AG04449 (cell line): ENCODE results near the gene CCDC116.
"Not testable (repeated sequence)": the region's sequence is repeated elsewhere in the genome, so short reads cannot be mapped to it uniquely, and the experiment has no call there.

ENCODE experiments used
- CTCF ChIA-PET: fragments of 350-600 bp; formaldehyde crosslinking; extraction: SDS; loops from one replicate; lab custom pipeline; 2021; ENCODE audit warnings: antibody characterized with exemption; lab: Yijun Ruan, JAX
- POLR2A ChIA-PET: fragments of 400-600, 350-600 bp; formaldehyde crosslinking; extraction: SDS; loops from one replicate; lab custom pipeline; 2020; ENCODE audit warnings: antibody characterized with exemption, inconsistent platforms; lab: Yijun Ruan, JAX
- DNase-seq: peaks from one replicate; pipeline ENCODE4 v3.0.0-alpha.2; 2010; ENCODE audit warnings: low read depth, low spot score
- H3K4me3 ChIP-seq: 2 replicates; pipeline ENCODE4 v1.5.1; 2011; ENCODE audit warnings: low read depth, mild to moderate bottlenecking, control low read depth, low read length
- TF ChIP-seq, protein P1 (sequence below): IDR thresholded peaks from one replicate; pipeline ENCODE4 v1.5.1; 2011; ENCODE audit warnings: mild to moderate bottlenecking, moderate library complexity, low read length, control low read depth, inconsistent platforms; ENCODE audit not compliant: insufficient read depth; ENCODE audit errors: missing control alignments

The CCDC116 gene

DNA sequence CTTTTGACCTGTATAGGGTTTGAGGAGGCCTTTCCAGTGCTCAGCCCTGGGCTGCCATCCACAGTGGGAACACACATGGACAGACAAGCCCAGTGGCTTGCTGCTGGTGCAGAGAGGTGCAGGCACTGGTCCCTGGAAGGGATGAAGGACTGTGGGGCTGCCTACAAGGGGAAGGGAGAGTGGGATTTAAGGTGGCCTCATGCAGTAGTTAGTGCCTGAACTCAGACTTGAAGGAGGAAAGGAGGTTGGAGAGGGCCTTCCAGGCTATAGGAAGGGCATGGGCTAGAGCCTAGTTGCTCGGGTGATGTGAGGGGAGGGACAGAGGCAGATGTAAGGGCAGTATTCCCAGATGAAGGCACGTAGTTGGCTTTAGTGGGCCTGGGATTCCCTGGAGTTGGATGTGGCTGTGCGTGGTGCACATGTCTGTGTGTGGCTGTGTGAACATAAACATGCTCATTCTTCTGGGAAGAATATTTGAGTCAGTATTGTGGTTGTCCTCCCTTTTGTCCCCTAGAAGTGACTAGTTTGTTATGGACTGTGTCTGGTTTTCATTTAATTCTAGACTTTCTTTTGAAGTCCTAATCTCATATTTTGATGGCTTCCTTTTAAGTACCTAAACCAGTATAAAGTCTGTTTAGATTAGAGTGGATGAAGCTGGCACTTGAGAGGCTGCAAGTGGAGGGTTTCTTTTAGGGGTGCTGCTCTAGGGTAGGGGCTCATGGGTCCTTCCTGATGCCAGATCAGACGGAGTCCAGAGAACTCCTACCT, 21.2 kb upstream of the CCDC116 start:
- TF ChIP-seq, protein P1, sequence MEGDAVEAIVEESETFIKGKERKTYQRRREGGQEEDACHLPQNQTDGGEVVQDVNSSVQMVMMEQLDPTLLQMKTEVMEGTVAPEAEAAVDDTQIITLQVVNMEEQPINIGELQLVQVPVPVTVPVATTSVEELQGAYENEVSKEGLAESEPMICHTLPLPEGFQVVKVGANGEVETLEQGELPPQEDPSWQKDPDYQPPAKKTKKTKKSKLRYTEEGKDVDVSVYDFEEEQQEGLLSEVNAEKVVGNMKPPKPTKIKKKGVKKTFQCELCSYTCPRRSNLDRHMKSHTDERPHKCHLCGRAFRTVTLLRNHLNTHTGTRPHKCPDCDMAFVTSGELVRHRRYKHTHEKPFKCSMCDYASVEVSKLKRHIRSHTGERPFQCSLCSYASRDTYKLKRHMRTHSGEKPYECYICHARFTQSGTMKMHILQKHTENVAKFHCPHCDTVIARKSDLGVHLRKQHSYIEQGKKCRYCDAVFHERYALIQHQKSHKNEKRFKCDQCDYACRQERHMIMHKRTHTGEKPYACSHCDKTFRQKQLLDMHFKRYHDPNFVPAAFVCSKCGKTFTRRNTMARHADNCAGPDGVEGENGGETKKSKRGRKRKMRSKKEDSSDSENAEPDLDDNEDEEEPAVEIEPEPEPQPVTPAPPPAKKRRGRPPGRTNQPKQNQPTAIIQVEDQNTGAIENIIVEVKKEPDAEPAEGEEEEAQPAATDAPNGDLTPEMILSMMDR = no peak
- DNase-seq = no peak
- CTCF ChIA-PET = interaction anchor here (1.4 to 4.2 kb wide), 2 partner anchors 18 to 31 kb away, joined by 4 to 19 read pairs; partner anchors contain the start of genes SDF2L1 and YDJC
- H3K4me3 ChIP-seq = no peak overlapping the region
- POLR2A ChIA-PET = no interaction called here

DNA sequence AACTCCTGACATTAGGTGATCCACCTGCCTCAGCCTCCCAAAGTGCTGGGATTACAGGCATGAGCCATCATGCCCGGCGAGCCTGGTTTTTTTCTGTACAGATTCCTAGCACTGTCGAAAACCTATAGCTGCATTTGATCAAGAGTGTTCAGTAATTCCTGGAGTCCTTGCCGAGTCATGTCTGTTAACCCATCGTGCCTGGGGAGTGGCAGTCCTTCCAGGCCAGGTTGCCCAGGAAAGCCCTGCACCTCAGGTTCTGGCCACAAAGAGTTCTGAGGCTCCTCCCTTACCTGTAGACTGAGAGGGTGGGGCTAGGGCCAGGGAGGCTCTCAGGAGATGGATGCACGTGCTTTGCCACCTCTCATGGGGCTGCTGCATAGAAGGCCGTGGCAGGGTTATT, 19.7 kb upstream of the CCDC116 start:
- TF ChIP-seq, protein P1 = no peak
- ChIA-PET CTCF (interaction anchor here (1.4 to 2.5 kb wide), 4 partner anchors 11 to 34 kb away, joined by 3 to 14 read pairs (median 6); partner anchors contain the start of genes SDF2L1 and YDJC), POLR2A (no interaction called here)
- no peak for DNase-seq
- H3K4me3 ChIP-seq = no peak overlapping the region

DNA sequence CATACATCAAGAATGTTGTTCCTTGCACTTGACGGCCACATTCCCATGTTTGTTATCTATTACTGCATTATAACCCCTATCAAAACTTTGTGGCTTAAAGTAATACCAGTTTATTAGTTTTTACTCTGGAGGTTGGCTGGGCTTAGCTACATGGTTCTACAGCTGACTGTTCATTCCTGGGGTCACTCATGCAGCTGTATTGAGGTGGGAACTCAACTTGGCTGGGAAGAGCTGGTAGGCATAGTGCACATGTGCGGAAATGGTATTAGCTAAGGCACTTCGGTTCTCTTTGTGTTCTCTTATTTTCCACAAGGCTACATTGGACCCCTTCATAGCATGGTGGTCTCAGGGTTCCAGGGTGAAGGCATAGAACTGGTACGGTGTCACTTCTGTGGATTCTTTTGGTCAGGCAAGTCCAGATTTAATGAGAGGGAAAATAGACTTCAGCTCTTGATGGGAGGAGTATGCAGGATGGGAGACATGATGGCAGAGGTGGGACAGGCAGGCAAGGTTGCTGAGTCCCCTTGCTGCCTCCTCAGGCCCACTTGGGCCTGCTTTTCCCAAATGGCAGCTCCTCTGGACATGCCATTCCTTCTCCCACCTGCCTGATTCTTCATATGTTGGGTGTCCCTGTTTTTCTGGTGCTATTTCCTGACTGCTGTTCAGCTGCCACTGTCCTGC, 18.9 kb upstream of the CCDC116 start:
- H3K4me3 ChIP-seq = no peak overlapping the region
- DNase-seq = no peak
- TF ChIP-seq, protein P1 = no peak
- ChIA-PET CTCF (interaction anchor here (1.2 to 2.5 kb wide), 5 partner anchors 10 to 38 kb away, joined by 3 to 14 read pairs (median 6); partner anchors contain the start of genes SDF2L1 and YDJC), POLR2A (interaction anchor here (0.6 to 1.0 kb wide), 2 partner anchors 12 to 31 kb away, joined by 3 read pairs; no protein-coding TSS in a partner anchor)

DNA sequence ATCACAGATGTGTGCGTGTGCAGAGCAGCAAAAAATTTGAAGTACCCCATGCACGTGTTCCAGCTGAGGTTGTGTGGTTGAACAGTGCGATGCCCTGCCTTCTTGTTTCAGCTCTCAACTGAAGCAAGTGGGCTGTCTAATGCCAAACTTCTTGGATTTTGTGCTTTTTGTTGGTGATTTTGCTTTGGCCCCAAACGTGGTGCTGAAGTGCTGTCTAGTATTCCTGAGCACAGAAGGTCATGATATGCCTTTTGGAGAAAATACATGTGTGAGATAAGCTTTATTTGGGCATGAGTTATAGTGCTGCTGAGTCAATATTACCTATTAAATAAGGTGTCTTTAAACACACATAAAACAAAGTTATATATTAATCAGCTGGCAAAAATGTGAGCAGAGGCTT, 16.8 kb upstream of the CCDC116 start:
- TF ChIP-seq, protein P1 = no peak
- CTCF ChIA-PET = interaction anchor here (1.2 to 1.5 kb wide), 4 partner anchors 13 to 30 kb away, joined by 5 to 8 read pairs (median 6); partner anchors contain the start of genes SDF2L1 and YDJC
- DNase-seq = no peak
- no peak overlapping the region for H3K4me3 ChIP-seq
- POLR2A ChIA-PET = no interaction called here

DNA sequence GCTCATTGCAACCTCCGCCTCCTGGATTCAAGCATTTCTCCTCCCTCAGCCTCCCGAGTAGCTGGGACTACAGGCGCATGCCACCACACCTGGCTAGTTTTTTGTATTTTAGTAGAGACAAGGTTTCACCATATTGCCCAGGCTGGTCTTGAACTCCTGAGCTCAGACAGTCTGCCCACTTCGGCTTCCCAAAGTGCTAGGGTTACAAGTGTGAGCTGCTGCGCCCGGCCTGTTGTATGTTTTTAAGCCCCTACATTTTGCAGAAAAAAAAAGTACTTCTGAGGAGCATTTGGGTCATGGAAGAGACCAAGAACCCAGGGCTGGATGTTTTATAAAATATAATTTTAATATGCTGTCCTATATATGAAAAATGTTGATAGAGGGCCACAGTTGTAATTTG, 15.2 kb upstream of the CCDC116 start:
- DNase-seq, POLR2A ChIA-PET, H3K4me3 ChIP-seq: not testable (repeated sequence)
- CTCF ChIA-PET = interaction anchor here (1.0 to 5.3 kb wide), 2 partner anchors 12 to 29 kb away, joined by 3 to 41 read pairs; partner anchors contain the start of gene YDJC

DNA sequence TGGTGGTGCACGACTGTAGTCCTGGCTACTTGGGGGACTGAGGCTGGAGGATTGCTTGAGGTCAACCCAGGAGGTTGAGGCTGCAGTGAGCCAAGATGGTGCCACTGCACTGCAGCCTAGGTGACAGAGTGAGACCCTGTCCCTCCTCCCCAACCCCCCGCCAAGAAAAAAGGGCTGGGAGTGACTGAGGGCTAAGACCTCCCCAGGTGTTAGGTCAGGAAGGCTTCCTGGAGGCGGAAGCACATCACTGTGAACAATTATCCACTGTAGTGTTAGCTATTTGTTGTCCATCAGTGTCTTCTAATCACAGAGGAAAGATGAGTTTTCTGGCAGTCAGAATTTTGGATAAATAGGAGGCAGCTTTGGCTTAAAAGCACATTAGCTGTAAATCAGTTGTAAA, 11.5 kb upstream of the CCDC116 start:
- ChIA-PET POLR2A (no interaction called here), CTCF (interaction anchor here (1.5 to 5.3 kb wide), 2 partner anchors 9 to 21 kb away, joined by 8 to 41 read pairs; partner anchors contain the start of genes SDF2L1 and YDJC)

More for the DNA sequence above, 11.5 kb upstream of the CCDC116 start:
- no peak overlapping the region for H3K4me3 ChIP-seq
- no peak for DNase-seq
- TF ChIP-seq, protein P1 = no peak
